OCI-LY7 (cell line): ENCODE results near the gene STRBP.

Experiments
- EZH2phosphoT487 ChIP-seq: fragments of 200-600 bp; sonication (generic); IDR thresholded peaks from 2 replicates; pipeline ENCODE4 v1.6.1; 2018; ENCODE audit warnings: low read depth, borderline replicate concordance, mild to moderate bottlenecking, mixed run types, antibody characterized with exemption, low read length, moderate library complexity, mixed read lengths
- TF ChIP-seq, protein P1 (sequence below): fragments of 200-600 bp; sonication (generic); conservative IDR thresholded peaks from 2 replicates; pipeline ENCODE4 v1.5.1; 2014; ENCODE audit warnings: mild to moderate bottlenecking, antibody characterized with exemption, low read length, moderate library complexity, mixed read lengths

- TF ChIP-seq, protein P1, sequence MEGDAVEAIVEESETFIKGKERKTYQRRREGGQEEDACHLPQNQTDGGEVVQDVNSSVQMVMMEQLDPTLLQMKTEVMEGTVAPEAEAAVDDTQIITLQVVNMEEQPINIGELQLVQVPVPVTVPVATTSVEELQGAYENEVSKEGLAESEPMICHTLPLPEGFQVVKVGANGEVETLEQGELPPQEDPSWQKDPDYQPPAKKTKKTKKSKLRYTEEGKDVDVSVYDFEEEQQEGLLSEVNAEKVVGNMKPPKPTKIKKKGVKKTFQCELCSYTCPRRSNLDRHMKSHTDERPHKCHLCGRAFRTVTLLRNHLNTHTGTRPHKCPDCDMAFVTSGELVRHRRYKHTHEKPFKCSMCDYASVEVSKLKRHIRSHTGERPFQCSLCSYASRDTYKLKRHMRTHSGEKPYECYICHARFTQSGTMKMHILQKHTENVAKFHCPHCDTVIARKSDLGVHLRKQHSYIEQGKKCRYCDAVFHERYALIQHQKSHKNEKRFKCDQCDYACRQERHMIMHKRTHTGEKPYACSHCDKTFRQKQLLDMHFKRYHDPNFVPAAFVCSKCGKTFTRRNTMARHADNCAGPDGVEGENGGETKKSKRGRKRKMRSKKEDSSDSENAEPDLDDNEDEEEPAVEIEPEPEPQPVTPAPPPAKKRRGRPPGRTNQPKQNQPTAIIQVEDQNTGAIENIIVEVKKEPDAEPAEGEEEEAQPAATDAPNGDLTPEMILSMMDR, result no peak
- no peak for TF ChIP-seq EZH2phosphoT487
Measured at GRCh38 chr9:123085916-123086315, 182.5 kb downstream of the STRBP start.
